SK-N-SH (cell line): Measurements from ENCODE around the gene PICALM. TPM values are rescaled to one million over a fixed set of nuclear protein-coding genes. Genes with fewer than 3 reads are reported as not detected.

Experiments used
- CTCF ChIA-PET: fragments of 300-600, 350-600 bp; formaldehyde crosslinking; extraction: SDS; loops from one replicate; lab custom pipeline; 2021; lab: Yijun Ruan, JAX
- POLR2A ChIA-PET: fragments of 350-600 bp; sonication (Branson Sonifier 250); formaldehyde crosslinking; extraction: SDS; loops from one replicate; lab custom pipeline; 2020; ENCODE audit warnings: antibody characterized with exemption, inconsistent platforms; lab: Yijun Ruan, JAX
- DNase-seq: peaks from one replicate; pipeline ENCODE4 v3.0.0; 2012
- H2AFZ ChIP-seq: fragments of 200-600 bp; sonication (generic); 2 replicates; pipeline ENCODE4 v1.8.1; 2016; ENCODE audit warnings: antibody characterized with exemption, mild to moderate bottlenecking, low read depth
- H3F3A ChIP-seq: fragments of 200-600 bp; sonication (generic); replicated peaks from 2 replicates; pipeline ENCODE3; 2016; ENCODE audit warnings: antibody characterized with exemption, mild to moderate bottlenecking; ENCODE audit not compliant: insufficient read depth
- H3K27ac ChIP-seq, 2 experiments: fragments of 200-500 bp in 1 of 2; fragments of 200-600 bp in 1 of 2; sonication (Bioruptor generic) in 1 of 2; sonication (generic), shearing (Covaris generic) in 1 of 2; 2 replicates each; pipeline versions ENCODE4 v1.5.1 to v1.6.1; 2014 to 2016; ENCODE audit warnings: low read depth in 2 of 2, inconsistent platforms in 1 of 2, low read length in 1 of 2, mild to moderate bottlenecking in 1 of 2, mixed read lengths in 1 of 2
- H3K27me3 ChIP-seq: fragments of 200-600 bp; sonication (generic), shearing (Covaris generic); 2 replicates; pipeline ENCODE4 v1.6.1; 2016; ENCODE audit warnings: mixed run types; ENCODE audit not compliant: insufficient read depth
- H3K36me3 ChIP-seq, 2 experiments: fragments of 200-500 bp in 1 of 2; fragments of 200-600 bp in 1 of 2; sonication (Bioruptor generic) in 1 of 2; sonication (generic) in 1 of 2; replicated peaks in 1 of 2; 2 replicates each; pipeline versions ENCODE3 to v1.5.1; 2014 to 2016; ENCODE audit warnings: low read length in 1 of 2, mild to moderate bottlenecking in 1 of 2; ENCODE audit not compliant: insufficient read depth in 2 of 2, control insufficient read depth in 1 of 2
- H3K4me1 ChIP-seq, 2 experiments: fragments of 200-500 bp in 1 of 2; fragments of 200-600 bp in 1 of 2; sonication (Bioruptor generic) in 1 of 2; sonication (generic), shearing (Covaris generic) in 1 of 2; 2 replicates each; pipeline versions ENCODE4 v1.5.1 to v1.6.1; 2014 to 2016; ENCODE audit warnings: low read depth in 1 of 2, low read length in 1 of 2, mixed run types in 1 of 2; ENCODE audit not compliant: insufficient read depth in 2 of 2, control insufficient read depth in 1 of 2
- H3K4me2 ChIP-seq: fragments of 200-600 bp; sonication (generic), shearing (Covaris generic); 2 replicates; pipeline ENCODE4 v1.6.1; 2017; ENCODE audit warnings: mixed run types
- H3K4me3 ChIP-seq, 2 experiments: fragments of 200-500 bp in 1 of 2; fragments of 200-600 bp in 1 of 2; sonication (Bioruptor generic) in 1 of 2; sonication (generic), shearing (Covaris generic) in 1 of 2; 2 replicates each; pipeline versions ENCODE4 v1.5.1 to v1.8.1; 2014 to 2016; ENCODE audit warnings: low read depth in 2 of 2, inconsistent platforms in 1 of 2, low read length in 1 of 2, mild to moderate bottlenecking in 1 of 2, mixed read lengths in 1 of 2, moderate library complexity in 1 of 2
- H3K79me2 ChIP-seq: fragments of 200-600 bp; sonication (generic); 2 replicates; pipeline ENCODE4 v1.8.1; 2017; ENCODE audit warnings: mild to moderate bottlenecking; ENCODE audit not compliant: insufficient read depth
- H3K9ac ChIP-seq: fragments of 200-600 bp; sonication (generic); 2 replicates; pipeline ENCODE4 v1.6.1; 2017; ENCODE audit warnings: mixed run types
- H3K9me2 ChIP-seq: fragments of 200-600 bp; sonication (generic); 2 replicates; pipeline ENCODE4 v1.6.1; 2017; ENCODE audit warnings: mixed run types
- H3K9me3 ChIP-seq: fragments of 200-600 bp; sonication (generic); 2 replicates; pipeline ENCODE4 v1.6.1; 2017; ENCODE audit warnings: mixed run types, mild to moderate bottlenecking, moderate library complexity
- H4K20me1 ChIP-seq: fragments of 200-600 bp; sonication (generic); 2 replicates; pipeline ENCODE4 v1.6.1; 2017; ENCODE audit warnings: mild to moderate bottlenecking, mixed run types; ENCODE audit not compliant: insufficient read depth
- EP300 ChIP-seq, 2 experiments: IDR thresholded peaks; 2 replicates each; pipeline versions ENCODE4 v1.4.0 to v1.6.1; 2012; ENCODE audit warnings: borderline replicate concordance in 1 of 2, low read depth in 1 of 2, low read length in 1 of 2
- FOSL2 ChIP-seq: IDR thresholded peaks from 2 replicates; pipeline ENCODE4 v1.4.0; 2012; ENCODE audit warnings: low read depth, mild to moderate bottlenecking, moderate library complexity, borderline replicate concordance
- FOXJ3 ChIP-seq: sonication (generic); formaldehyde crosslinking; IDR thresholded peaks from 2 replicates; pipeline ENCODE4 v1.5.1; 2020; ENCODE audit warnings: mild to moderate bottlenecking, missing genetic modification reagents
- JUND ChIP-seq: IDR thresholded peaks from 2 replicates; pipeline ENCODE4 v1.4.0; 2012
- MAX ChIP-seq: IDR thresholded peaks from 2 replicates; pipeline ENCODE4 v1.4.0; 2012; ENCODE audit warnings: low read depth
- NFIC ChIP-seq: IDR thresholded peaks from 2 replicates; pipeline ENCODE4 v1.4.0; 2012; ENCODE audit warnings: borderline replicate concordance
- PBX3 ChIP-seq: IDR thresholded peaks from 2 replicates; pipeline ENCODE4; 2012
- RFX5 ChIP-seq: IDR thresholded peaks from 2 replicates; pipeline ENCODE4 v1.6.1; 2012; ENCODE audit warnings: mild to moderate bottlenecking, improper control_type of control experiment, low read length
- RXRA ChIP-seq: IDR thresholded peaks from 2 replicates; pipeline ENCODE4 v1.4.0; 2012; ENCODE audit warnings: low read depth, mild to moderate bottlenecking, borderline replicate concordance
- SIN3A ChIP-seq: IDR thresholded peaks from 2 replicates; pipeline ENCODE4 v1.6.1; 2012; ENCODE audit warnings: low read depth, mild to moderate bottlenecking, low read length, moderate library complexity, borderline replicate concordance
- TCF12 ChIP-seq: IDR thresholded peaks from 2 replicates; pipeline ENCODE4 v1.4.0; 2012
- WGBS: methylation state at CpG from one replicate; pipeline ENCODE4 v1.1.6; 2017; ENCODE audit warnings: low lambda C conversion rate; 5-methylcytosine and 5-hydroxymethylcytosine counted together
- polyA plus RNA-seq, 3 experiments: library from polyadenylated mRNA; depleted of rRNA; stranded (reverse); fragments of >200 nt; gene quantifications; 2 replicates each; pipeline ENCODE4 v1.2.3, GENCODE V29; 2012

The PICALM gene
- polyA plus RNA-seq, 1 of the 3 experiments (the other 2 are of a cell fraction), result 103 TPM

- no peaks in the 10 kb centered on the region for H3K36me3 ChIP-seq
- WGBS, result 59% methylated on average over 5 of the region's 5 CpGs
- H3K27ac ChIP-seq, result peak overlapping the region in 1 of 2 experiments; percentile 55; a peak in 2 of 4 replicates
- H3K9me3 ChIP-seq, result no peaks in the 10 kb centered on the region
- no peak for DNase-seq
- H3F3A ChIP-seq, result peaks cover 21% of the 10 kb centered on the region
- H3K79me2 ChIP-seq, result no peaks in the 10 kb centered on the region
- CTCF ChIA-PET, result interaction anchor here (1.0 to 1.1 kb wide), 3 partner anchors 11 to 73 kb away, joined by 3 read pairs; no protein-coding TSS in a partner anchor
- peak; percentile 42; the same call in 1 of the 2 replicates for TF ChIP-seq RXRA
- 0 out of 2 replicates have a peak, but pooled peaks have one; percentile 21 for TF ChIP-seq JUND
- no peak for TF ChIP-seq SIN3A
- TF ChIP-seq PBX3, result peak; percentile 70
- TF ChIP-seq EP300 (IDR thresholded peaks at IDR 0.05; ENCODE audit: borderline replicate concordance in 1 of 2, low read depth in 1 of 2, low read length in 1 of 2), result peak in 1 of 2 experiments; percentile 15; a peak in 1 of 4 replicates
- TF ChIP-seq NFIC, result peak; percentile 51; the same call in 1 of the 2 replicates
- peak; percentile 64; the same call in 1 of the 2 replicates for TF ChIP-seq FOSL2
- TF ChIP-seq TCF12, result peak; percentile 63; the same call in 1 of the 2 replicates
- TF ChIP-seq MAX, result no peak
- H4K20me1 ChIP-seq, result no peaks in the 10 kb centered on the region
- H3K4me2 ChIP-seq, result no peak overlapping the region
- no peaks in the 10 kb centered on the region for H3K9me2 ChIP-seq
- peaks cover 3 to 4% of the 10 kb centered on the region in 2 experiments; a peak in 2 of 4 replicates for H3K4me1 ChIP-seq
- H3K4me3 ChIP-seq, result no peak overlapping the region
- H2AFZ ChIP-seq, result no peak overlapping the region
- no peak overlapping the region for H3K9ac ChIP-seq
- POLR2A ChIA-PET, result no interaction called here
- H3K27me3 ChIP-seq, result no peaks in the 10 kb centered on the region
These were observed 32.6 kb upstream of the PICALM start for GRCh38 chr11:86101493-86101892.

GRCh38 chr11:86099874-86100273 is 31.0 kb upstream of the PICALM start:
- Histone ChIP-seq H3K36me3 (no peaks in the 10 kb centered on the region), H3F3A (peaks cover 21% of the 10 kb centered on the region), H3K9ac (no peak overlapping the region), H3K4me2 (no peak overlapping the region), H3K4me3 (no peak overlapping the region), H3K27me3 (no peaks in the 10 kb centered on the region), H3K9me2 (no peaks in the 10 kb centered on the region), H3K79me2 (no peaks in the 10 kb centered on the region), H3K4me1 (peaks cover 3 to 4% of the 10 kb centered on the region in 2 experiments; a peak in 2 of 4 replicates), H3K27ac (no peak overlapping the region), H4K20me1 (no peaks in the 10 kb centered on the region), H3K9me3 (no peaks in the 10 kb centered on the region), H2AFZ (no peak overlapping the region)
- ChIA-PET CTCF (no interaction called here), POLR2A (no interaction called here)
- WGBS, result 45% methylated on average over 4 of the region's 4 CpGs
- DNase-seq, result peak; percentile 40
- no peak for TF ChIP-seq FOXJ3 (CRISPR knock-in tag)
- TF ChIP-seq RFX5, result no peak
- TF ChIP-seq FOSL2, result no peak; the same call in 1 of the 2 replicates
- peak; percentile 45; the same call in 1 of the 2 replicates for TF ChIP-seq PBX3
